GM12891 (cell line): ENCODE results near the gene NHS.
"Not testable (repeated sequence)": the region's sequence is repeated elsewhere in the genome, so short reads cannot be mapped to it uniquely, and the experiment has no call there.

Experiments
- DNase-seq: peaks from one replicate; pipeline ENCODE4 v3.0.0; 2011; ENCODE audit warnings: low spot score; ENCODE audit not compliant: insufficient read length
- FAIRE-seq: peaks from 2 replicates; lab custom pipeline; 2011; peaks lifted over from hg19 to GRCh38; lab: Jason Lieb, UNC
- PAX5 ChIP-seq: IDR thresholded peaks from 2 replicates; pipeline ENCODE4 v1.6.1; 2011; ENCODE audit warnings: low read length, moderate library complexity, mild to moderate bottlenecking; ENCODE audit not compliant: insufficient read depth, severe bottlenecking
- POLR2A ChIP-seq: IDR thresholded peaks from 2 replicates; pipeline ENCODE4 v1.6.1; 2011; ENCODE audit warnings: low read depth, low read length, control low read depth
- POLR2AphosphoS5 ChIP-seq: IDR thresholded peaks from 2 replicates; pipeline ENCODE4 v1.6.1; 2011; ENCODE audit warnings: low read depth, low read length, control low read depth
- POU2F2 ChIP-seq: IDR thresholded peaks from 2 replicates; pipeline ENCODE4 v1.6.1; 2011; ENCODE audit warnings: low read depth, mild to moderate bottlenecking, control low read depth, low read length, moderate library complexity
- SPI1 ChIP-seq: IDR thresholded peaks from 2 replicates; pipeline ENCODE4 v1.6.1; 2011; ENCODE audit warnings: low read depth, low read length, control low read depth
- TAF1 ChIP-seq: IDR thresholded peaks from 2 replicates; pipeline ENCODE4 v1.6.1; 2011; ENCODE audit warnings: low read depth, low read length, control low read depth

NHS gene

DNA sequence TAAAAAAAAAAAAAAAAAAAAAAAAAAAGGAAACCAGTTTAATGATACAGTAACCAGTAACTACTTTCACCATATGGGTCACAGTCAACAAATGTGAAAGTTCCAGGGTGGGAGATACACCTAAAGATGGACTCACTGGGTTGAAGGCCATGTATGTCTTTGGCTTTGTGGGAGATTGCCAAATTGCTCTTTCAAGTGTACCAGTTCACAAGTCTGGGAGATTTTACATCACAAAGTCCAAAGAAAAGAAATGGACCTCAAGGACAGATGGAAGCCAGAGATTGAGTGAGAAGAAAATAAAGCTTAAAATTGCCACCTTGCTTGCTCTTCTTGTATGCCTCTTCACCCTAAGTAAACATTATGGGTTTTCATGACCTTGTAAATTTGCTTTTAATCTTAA is 65.3 kb downstream of the NHS start:
- FAIRE-seq (no peak), DNase-seq (no peak)
- TF ChIP-seq TAF1 (no peak), POLR2A (no peak), POU2F2 (no peak), PAX5 (no peak), POLR2AphosphoS5 (no peak), SPI1 (no peak)

DNA sequence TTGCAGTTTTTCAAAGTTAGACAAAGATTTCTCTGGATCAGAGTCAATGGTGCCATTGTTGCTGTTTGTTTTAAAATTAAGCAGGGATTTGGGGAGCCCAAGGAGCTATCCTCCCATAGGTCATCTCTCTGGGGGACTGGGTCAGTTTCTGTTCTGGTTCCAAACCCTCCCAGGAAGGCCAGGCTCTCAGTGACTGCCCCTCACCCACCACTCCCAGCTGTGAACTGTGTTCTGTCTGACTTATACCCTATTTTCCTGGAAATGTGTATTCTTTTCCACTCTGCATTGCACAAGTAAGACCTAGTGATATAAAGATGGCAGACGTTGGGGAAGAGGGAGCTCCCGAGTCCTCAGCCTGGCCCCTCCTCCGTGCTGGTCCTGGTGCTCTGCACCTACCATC is 65.8 kb downstream of the NHS start:
- no peak for DNase-seq
- no peak for FAIRE-seq
- no peak for TF ChIP-seq SPI1
- TF ChIP-seq POU2F2 = no peak
- no peak for TF ChIP-seq TAF1
- no peak for TF ChIP-seq PAX5
- TF ChIP-seq POLR2A = no peak
- TF ChIP-seq POLR2AphosphoS5 = no peak

DNA sequence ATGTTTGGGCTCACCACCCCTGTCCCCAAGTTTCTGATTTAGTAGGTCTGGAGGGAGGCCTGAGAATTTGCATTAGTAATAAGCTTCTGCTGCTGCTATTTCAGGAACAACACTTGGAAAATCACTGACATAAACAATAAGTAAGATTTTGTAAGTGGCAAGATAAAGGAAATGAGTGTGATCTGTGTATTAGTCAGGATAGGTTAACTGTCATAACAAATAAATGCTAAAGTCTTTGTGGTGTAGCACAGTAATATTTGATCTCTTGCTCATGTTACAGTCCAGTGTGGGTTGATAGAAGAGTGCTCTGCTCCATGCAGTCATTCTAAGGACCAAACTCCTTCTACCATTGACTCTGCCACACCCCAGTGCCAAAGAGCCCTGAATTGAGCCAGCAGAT is 67.0 kb downstream of the NHS start:
- no peak for TF ChIP-seq SPI1
- no peak for TF ChIP-seq POLR2A
- TF ChIP-seq TAF1 = no peak
- no peak for TF ChIP-seq POLR2AphosphoS5
- FAIRE-seq = no peak
- DNase-seq = no peak

DNA sequence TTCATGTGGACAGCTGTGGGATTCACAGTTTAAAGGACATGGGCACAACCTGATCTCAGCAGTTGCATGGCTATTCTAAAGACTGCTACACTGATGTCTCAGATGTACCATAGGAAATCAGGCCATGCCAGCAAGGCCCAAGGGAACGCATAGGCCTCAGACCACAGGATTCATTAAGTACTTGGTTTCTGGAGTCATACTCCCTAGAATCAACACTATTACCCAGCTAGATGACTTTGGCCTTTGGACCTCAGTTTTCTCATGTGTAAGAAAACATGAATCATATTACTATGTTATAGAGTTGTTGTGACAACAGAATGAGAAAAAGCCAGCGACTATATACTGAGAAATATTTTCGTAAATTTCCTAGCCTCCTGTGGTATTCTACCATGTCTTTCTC is 67.9 kb downstream of the NHS start:
- TF ChIP-seq TAF1 (no peak), PAX5 (no peak), POLR2AphosphoS5 (no peak), POLR2A (no peak), SPI1 (no peak), POU2F2 (no peak)
- FAIRE-seq (no peak), DNase-seq (no peak)

DNA sequence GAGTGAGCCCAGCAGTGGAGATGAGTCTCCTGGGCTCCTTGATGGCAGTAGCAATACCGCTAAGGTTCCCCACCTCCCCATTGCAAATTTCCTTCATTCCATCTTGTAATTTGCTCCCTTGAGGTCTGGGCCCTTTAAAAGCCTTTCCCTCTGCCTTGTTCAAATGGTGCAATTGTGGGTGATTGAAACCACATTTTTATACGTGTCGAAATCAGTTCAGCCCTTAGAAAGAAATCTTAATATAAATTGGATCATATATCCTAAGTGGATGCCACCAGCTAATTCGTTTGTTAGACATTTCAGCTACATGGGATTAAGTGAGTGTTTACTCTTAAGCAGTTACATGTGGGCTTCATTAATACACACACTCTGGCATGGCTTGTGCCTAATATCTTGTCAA is 68.6 kb downstream of the NHS start:
- no peak for FAIRE-seq
- TF ChIP-seq POU2F2 (no peak), SPI1 (no peak), PAX5 (no peak), POLR2A (no peak), POLR2AphosphoS5 (no peak), TAF1 (no peak)
- DNase-seq = no peak

DNA sequence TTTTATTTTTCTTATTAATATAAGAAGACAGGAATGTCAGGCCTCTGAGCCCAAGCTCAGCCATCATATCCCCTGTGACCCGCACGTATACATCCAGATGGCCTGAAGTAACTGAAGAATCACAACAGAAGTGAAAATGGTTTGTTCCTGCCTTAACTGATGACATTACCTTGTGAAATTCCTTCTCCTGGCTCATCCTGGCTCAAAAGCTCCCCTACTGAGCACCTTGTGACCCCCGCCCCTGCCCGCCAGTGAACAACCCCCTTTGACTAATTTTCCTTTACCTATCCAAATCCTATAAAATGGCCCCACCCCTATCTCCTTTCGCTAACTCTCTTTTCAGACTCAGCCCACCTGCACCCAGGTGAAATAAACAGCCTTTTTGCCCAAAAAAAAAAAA is 71.3 kb downstream of the NHS start:
- FAIRE-seq = not testable (repeated sequence)

DNA sequence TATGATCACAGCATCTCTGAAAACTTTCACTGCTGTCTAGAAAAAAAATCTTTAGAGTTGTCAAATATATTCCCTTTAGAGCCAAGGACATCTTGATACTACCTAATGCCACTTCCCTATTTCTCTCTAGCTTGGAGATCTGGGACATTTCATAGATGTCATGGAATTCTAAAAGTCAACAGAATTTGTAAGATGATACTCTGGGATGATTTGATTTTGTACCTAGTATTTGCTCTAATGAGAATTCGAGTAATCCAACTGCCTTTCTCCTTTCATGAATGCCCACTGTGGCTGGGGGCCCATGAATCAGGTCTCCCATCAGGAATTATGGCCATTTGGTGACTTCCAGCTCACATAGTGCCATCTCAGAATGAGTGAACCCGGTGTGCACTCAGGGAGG is 73.2 kb downstream of the NHS start:
- FAIRE-seq (no peak), DNase-seq (no peak)
- TF ChIP-seq PAX5 = no peak
- TF ChIP-seq TAF1 = no peak
- no peak for TF ChIP-seq POLR2A
- no peak for TF ChIP-seq POLR2AphosphoS5

More for the DNA sequence above, 71.3 kb downstream of the NHS start:
- not testable (repeated sequence) for DNase-seq

DNA sequence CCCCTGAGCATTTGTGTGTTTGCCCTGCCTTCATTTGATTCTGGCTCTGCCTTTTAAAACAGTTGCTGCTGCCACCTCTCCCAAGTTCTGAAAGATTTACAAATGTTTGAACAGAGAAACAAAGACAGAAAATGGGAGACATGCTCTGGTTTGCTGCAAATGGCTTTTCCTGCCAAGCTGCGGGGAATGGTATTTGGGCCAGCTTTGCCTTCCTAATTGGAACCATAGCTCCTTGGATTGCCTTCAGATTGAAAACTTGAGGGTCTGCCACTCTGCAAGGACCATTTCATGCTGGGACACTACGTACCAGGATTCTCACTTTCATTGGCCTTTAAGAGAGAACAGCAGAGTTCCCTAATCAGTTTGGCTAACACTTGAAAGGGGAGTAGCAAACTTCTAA is 74.9 kb downstream of the NHS start:
- TF ChIP-seq POU2F2 = no peak
- TF ChIP-seq POLR2AphosphoS5 = no peak
- TF ChIP-seq SPI1 = no peak
- no peak for TF ChIP-seq POLR2A
- no peak for TF ChIP-seq TAF1
- TF ChIP-seq PAX5 = no peak
- DNase-seq = no peak
- FAIRE-seq = no peak

DNA sequence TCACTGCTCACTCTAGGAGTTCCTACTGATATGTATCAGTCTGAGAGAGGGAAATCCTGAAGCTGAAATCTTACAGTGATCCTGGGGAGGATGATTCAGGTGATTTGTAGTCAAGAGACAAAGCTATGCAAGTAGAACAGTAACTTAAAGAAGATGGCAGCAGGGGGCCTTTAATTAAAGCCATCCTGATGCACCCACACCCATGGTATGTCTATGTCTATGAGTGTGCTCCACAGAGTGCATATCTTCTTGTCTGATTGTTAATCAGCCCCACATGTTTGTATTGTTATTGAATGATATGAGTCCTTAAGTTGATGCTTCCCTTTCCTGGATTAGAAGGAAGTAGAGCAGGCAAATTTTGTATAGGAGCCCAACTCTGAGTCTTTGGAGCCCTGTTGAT is 78.8 kb downstream of the NHS start:
- FAIRE-seq (no peak), DNase-seq (no peak)
- TF ChIP-seq SPI1 (no peak), POLR2A (no peak), POLR2AphosphoS5 (no peak), TAF1 (no peak), PAX5 (no peak), POU2F2 (no peak)

DNA sequence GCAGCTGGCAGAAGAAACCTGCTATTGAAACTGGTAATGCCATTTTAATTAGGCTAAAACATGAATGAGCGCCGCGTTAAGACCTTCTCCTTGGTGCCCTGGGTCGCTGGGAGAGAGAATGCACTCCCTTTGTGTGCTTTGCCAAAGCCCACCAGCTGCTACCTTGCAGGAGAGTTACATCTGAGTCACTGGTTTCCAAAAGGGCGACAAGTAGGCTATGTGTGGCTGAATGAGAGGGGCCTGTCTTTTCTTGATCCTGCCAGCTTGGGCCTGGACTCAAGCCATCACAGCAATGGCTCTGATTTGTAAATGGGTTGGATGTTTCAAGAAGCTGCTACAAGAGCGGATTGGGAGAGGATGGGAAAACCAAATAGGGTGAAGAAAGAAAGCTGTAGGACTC is 81.5 kb downstream of the NHS start:
- TF ChIP-seq POLR2AphosphoS5 = no peak
- TF ChIP-seq POLR2A = no peak
- no peak for TF ChIP-seq TAF1
- TF ChIP-seq SPI1 = no peak
- no peak for TF ChIP-seq POU2F2
- no peak for TF ChIP-seq PAX5
- FAIRE-seq = no peak

DNA sequence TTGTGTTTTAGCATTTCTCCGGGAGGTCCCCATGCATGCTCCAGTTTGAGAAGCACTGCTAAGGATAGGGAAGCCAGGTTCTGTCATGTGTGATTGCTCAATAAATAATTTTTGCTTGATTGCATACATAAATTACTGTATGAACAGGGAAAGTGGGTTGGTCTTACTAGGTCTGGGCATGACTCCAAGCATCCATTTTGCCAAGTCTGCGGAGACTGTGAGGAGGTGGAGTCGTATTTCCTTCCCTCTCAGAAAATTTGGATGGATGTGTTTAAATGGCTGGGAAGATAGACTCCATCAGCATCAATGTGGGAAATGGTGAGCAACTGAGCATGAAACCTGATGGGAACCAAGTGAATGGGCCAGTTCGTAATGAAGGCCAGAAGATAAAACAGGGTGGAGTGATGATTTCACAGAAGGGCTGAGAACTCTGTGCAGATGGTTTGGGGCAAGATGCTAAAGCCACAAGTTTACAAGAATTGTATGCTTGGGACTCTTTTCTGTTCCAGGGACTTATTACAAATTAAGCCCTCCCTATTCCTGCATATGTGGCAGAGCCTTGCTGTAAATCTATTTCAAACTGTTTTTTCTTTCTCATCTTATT is 84.1 kb downstream of the NHS start:
- TF ChIP-seq SPI1 (no peak), POU2F2 (no peak), PAX5 (no peak), POLR2AphosphoS5 (no peak), TAF1 (no peak), POLR2A (no peak)
- DNase-seq = no peak
- no peak for FAIRE-seq

More for the DNA sequence above, 81.5 kb downstream of the NHS start:
- no peak for DNase-seq
